GM21723 (cell line): ENCODE data around the gene ANTKMT.
A peak's percentile ranks its signal among the peaks of the same experiment; 100 is the strongest.
"Not testable (repeated sequence)": the region's sequence is repeated elsewhere in the genome, so short reads cannot be mapped to it uniquely, and the experiment has no call there.

Experiments used
- ATAC-seq: cut with Tn5 transposase; IDR thresholded peaks from one replicate; pipeline ENCODE4 v1.9.1; 2021; ENCODE audit warnings: mild to moderate bottlenecking, moderate library complexity; ENCODE audit not compliant: unreplicated experiment

The ANTKMT gene

GRCh38 chr16:740459-740763, 19.5 kb downstream of the ANTKMT start:
- ATAC-seq = no peak

- peak; percentile 66 for ATAC-seq
Measured at GRCh38 chr16:740764-741505, 20.0 kb downstream of the ANTKMT start, which contains the start of gene CIAO3. Gene CIAO3 (minus strand): TSS chr16:740997. CDS start chr16:740985, 12 bp downstream.

DNA sequence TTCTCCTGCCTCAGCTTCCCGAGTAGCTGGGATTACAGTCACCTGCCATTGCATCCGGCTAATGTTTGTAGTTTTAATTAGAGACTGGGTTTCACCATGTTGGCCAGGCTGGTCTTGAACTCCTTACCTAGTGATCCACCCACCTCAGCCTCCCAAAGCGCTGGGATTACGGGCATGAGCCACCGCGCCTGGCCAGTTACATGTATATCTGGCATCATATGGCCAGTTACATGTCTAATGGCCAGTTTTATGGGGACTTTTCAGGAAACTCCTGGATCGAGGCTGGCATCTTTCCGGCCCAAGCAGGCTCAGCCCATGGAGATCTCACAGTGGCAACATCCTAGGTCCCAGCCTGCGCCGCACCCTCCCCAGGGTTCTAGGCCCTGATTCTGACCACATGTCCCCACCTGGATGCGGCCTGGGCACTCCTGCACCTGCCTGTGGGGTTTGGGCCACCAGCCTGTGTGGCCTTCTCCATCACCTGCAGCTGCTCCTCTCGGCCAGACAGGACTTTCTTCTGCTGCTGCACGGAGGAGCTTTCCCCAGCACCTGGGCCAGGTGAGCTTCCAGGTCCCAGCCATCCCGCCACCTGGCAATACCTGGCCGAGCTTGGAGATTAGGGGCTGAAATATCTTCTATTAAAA, 21.2 kb downstream of the ANTKMT start:
- no peak for ATAC-seq

GRCh38 chr16:742894-743293, 21.9 kb downstream of the ANTKMT start:
- ATAC-seq = not testable (repeated sequence)

- no peak for ATAC-seq
Measured at GRCh38 chr16:743794-744500, 23.0 kb downstream of the ANTKMT start.

GRCh38 chr16:745739-746138, 24.8 kb downstream of the ANTKMT start:
- ATAC-seq = no peak

DNA sequence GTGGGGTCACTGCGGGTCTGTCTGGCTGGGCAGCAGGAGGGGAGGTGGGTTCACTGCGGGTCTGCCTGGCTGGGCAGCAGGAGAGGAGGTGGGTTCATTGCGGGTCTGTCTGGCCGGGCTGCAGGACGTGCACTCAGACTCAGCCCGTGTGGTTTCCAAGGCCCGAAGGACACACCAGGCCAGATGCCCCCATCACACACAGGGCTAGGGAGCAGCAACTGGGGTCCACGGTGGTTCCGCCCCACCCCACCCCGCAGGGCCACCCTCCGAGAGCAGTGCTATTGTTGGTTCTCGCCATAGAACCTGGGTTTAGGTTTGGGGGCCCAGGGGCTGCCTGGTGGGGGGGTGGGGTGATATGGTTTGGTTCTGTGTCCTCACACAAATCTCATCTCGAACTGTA, 25.7 kb downstream of the ANTKMT start:
- no peak for ATAC-seq

DNA sequence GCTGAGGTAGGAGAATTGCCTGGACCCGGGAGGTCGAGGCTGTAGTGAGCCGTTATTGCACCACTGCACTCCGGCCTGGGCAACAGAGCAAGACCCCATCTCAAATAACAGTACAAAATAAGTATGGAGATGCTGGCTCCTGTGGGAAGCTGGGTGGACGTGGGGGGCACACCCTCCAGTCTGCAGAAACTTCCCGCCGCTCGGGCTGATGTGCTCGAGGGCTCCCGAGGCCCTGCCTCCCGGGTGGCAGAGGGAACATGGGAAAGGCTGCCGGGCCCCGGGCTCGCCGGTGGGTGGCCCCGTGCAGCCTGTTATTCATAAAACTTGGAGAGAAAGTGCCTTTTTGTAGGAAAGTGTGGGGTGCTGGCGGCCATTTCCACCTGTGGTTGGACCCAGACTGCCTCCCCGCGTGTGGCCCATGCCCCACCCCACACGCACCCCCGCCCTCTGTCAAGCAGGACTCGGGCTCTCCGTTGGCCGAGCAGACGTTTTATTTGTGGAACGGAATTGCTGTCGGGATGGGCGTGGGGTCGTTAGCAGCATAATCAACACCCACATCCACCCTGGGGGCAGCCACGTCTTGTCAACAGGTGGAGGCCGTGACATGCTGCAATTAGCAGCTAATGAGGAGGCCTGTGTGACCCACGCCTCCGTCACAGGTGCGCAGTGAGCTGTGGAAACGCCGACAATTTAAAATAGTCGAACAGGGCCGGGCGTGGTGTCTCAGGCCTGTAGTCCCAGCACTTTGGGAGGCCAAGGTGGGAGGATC, 27.2 kb downstream of the ANTKMT start:
- no peak for ATAC-seq

- ATAC-seq = no peak
Measured at GRCh38 chr16:749010-749409, 28.1 kb downstream of the ANTKMT start.

- ATAC-seq = no peak
Measured at GRCh38 chr16:750485-750884, 29.5 kb downstream of the ANTKMT start.

DNA sequence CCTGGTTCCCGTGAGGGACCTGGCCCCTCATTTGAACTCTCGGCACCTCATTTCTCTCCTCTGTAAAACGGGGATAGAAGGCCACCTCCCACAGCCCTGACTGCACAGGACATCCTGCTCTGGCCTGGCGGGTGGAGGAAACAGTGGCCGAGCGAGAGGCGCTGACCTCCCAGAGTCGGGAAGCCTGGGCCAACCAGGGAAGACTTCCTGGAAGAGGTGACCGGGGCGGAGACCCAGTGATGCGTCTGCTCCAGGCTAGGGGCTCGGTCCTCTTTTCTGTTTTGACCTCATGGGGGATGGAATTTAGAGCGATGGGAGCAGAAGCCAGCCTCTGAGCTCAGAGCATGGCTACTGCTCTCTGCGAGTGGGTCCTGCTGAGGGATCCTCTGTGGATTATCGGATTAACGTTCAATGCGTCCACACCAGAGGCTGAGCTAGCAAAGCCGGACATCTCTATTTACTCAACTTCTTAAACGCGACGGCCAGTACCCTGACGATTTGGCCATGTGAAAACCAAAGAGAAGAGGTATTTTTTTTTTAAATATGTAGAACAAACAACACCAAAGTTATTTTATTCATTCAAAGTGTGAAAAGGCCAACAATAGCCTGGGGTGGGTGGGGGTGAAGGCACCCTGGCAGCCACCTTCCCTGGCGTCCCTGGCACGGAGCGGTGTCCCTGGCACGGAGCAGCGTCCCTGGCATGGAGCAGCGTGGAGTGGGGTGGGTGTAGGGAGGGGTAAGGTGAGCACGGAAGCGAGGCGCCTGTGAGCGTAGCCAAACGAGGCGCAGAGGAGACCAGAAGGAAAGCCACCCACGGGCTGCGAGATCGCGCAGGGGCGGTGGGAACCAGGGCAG, 30.4 kb downstream of the ANTKMT start:
- no peak for ATAC-seq

- no peak for ATAC-seq
Measured at GRCh38 chr16:752007-752312, 31.0 kb downstream of the ANTKMT start.

DNA sequence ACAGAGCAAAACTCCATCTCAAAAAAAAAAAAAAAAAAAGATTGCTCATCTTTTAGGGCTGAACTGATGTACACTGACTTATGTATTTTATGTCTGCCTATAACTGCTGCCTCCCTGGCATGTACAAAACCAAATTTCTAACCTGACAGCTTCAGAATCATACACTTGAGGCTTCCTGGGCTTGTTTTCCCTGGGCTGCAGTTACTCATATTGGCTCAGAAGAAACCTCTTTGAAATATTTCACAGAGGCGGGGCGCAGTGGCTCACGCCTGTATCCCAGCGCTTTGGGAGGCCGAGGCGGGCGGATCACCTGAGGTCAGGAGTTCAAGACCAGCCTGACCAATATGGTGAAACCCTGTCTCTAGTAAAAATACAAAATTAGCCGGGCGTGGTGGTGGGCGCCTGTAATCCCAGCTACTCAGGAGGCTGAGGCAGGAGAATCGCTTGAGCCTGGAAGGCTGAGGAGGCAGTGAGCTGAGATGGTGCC, 33.2 kb downstream of the ANTKMT start:
- ATAC-seq = not testable (repeated sequence)

GRCh38 chr16:754656-755055, 33.7 kb downstream of the ANTKMT start:
- ATAC-seq = no peak

DNA sequence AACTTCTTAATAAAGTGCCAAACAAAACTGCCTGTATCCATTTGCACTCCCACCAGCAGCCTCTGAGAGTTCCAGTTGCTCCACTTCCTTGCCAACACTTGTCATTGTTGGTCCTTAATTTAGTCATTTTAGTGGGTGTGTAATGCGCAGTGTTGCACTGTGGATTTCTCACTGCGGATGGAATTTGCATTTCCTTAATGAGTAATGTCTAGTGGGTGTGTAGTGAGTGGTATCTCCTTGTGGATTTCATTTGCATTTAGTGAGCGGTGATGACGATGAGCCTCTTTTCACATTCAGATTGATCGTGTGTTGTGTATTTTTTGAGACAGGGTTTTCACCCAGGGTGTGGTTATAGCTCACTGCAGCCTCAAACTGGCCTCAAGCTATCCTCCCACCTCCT, 35.5 kb downstream of the ANTKMT start:
- ATAC-seq = no peak

- ATAC-seq = no peak
Measured at GRCh38 chr16:759110-759910, 38.4 kb downstream of the ANTKMT start.

DNA sequence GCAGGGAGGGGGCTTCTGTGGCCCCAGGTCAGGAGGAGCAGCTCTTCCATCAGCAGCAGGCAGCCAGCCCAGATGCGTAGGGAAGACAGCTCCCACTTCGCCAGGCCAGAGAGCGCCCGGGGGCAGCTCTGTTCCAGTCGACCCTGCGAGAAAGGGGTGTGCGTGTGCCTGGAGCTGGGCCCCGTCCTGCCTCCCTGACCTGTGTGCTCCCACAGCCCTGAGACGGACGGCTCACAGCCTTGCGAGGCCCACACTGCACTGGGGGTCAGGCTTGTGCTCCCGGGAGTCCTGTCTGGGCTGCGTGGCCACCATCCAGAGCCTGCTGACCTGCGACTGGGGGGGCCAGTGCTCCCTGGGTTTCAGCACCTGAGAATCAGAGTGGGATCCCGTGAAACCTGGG, 39.1 kb downstream of the ANTKMT start:
- ATAC-seq = no peak

- no peak for ATAC-seq
Measured at GRCh38 chr16:760545-761343, 39.8 kb downstream of the ANTKMT start, which contains the start of gene MSLN. Gene MSLN (plus strand): TSS chr16:760734. CDS start chr16:762681, 1,947 bp downstream.
